H1 (cell line): ENCODE data around the gene RNF220. TPM values are rescaled to one million over a fixed set of nuclear protein-coding genes. Genes with fewer than 3 reads are reported as not detected.

ENCODE experiments used
- CTCF ChIA-PET: fragments of 300-600 bp; sonication (Branson Sonifier 250); formaldehyde crosslinking; loops from one replicate; lab custom pipeline; 2021; ENCODE audit not compliant: partially characterized antibody; lab: Charles Lee
- POLR2A ChIA-PET: fragments of 300-600 bp; sonication (Branson Sonifier 250); formaldehyde crosslinking; loops from one replicate; lab custom pipeline; 2021; ENCODE audit warnings: inconsistent platforms; ENCODE audit not compliant: partially characterized antibody; lab: Charles Lee
- DNase-seq, 2 experiments: peaks; one replicate each; pipeline versions ENCODE4 v3.0.0 to v3.0.0-alpha.2; 2010 to 2022; ENCODE audit warnings: low spot score in 2 of 2, low read depth in 1 of 2, mixed read lengths in 1 of 2
- FAIRE-seq: peaks from 2 replicates; lab custom pipeline; 2011; peaks lifted over from hg19 to GRCh38; lab: Jason Lieb, UNC
- H2AFZ ChIP-seq: 2 replicates; pipeline ENCODE4 v1.8.1; 2012; ENCODE audit warnings: low read length, inconsistent platforms
- H2AK5ac ChIP-seq: 2 replicates; pipeline ENCODE4 v1.6.1; 2013; ENCODE audit warnings: low read depth, low read length
- H2BK120ac ChIP-seq: replicated peaks from 2 replicates; pipeline ENCODE3; 2013; ENCODE audit warnings: low read depth, low read length, inconsistent platforms
- H2BK12ac ChIP-seq: 2 replicates; pipeline ENCODE4 v1.6.1; 2013; ENCODE audit warnings: low read depth, low read length
- H2BK15ac ChIP-seq: 2 replicates; pipeline ENCODE4 v1.6.1; 2013; ENCODE audit warnings: low read length
- H2BK20ac ChIP-seq: 2 replicates; pipeline ENCODE4 v1.6.1; 2013; ENCODE audit warnings: low read length
- H2BK5ac ChIP-seq: 2 replicates; pipeline ENCODE4 v1.6.1; 2013; ENCODE audit warnings: low read depth, low read length
- H3K14ac ChIP-seq: 2 replicates; pipeline ENCODE4 v1.6.1; 2013; ENCODE audit warnings: inconsistent platforms; ENCODE audit not compliant: insufficient read length
- H3K18ac ChIP-seq: 2 replicates; pipeline ENCODE4 v1.6.1; 2013; ENCODE audit warnings: low read length; ENCODE audit errors: extremely low read depth
- H3K23ac ChIP-seq: 2 replicates; pipeline ENCODE4 v1.6.1; 2013; ENCODE audit warnings: inconsistent platforms; ENCODE audit not compliant: insufficient read length
- H3K23me2 ChIP-seq: 2 replicates; pipeline ENCODE4 v1.6.1; 2013; ENCODE audit warnings: low read depth, low read length
- H3K27ac ChIP-seq: 2 replicates; pipeline ENCODE4 v1.6.1; 2011; ENCODE audit warnings: low read depth, low read length, inconsistent platforms
- H3K27me3 ChIP-seq, 4 experiments: replicated peaks in 1 of 4; 1 replicate in 1 of 4; 2 replicates in 3 of 4; pipeline versions ENCODE4 v1.6.1 to v1.8.1; 2011 to 2013; ENCODE audit warnings: low read length in 3 of 4, mild to moderate bottlenecking in 3 of 4, inconsistent platforms in 2 of 4, mixed read lengths in 2 of 4, moderate library complexity in 1 of 4; ENCODE audit not compliant: control insufficient read depth in 3 of 4, insufficient read depth in 3 of 4; ENCODE audit errors: extremely low read depth in 1 of 4
- H3K36me3 ChIP-seq, 4 experiments: 2 replicates each; pipeline versions ENCODE4 v1.6.1 to v1.8.1; 2011 to 2013; ENCODE audit warnings: mild to moderate bottlenecking in 4 of 4, low read length in 3 of 4, moderate library complexity in 2 of 4, control low read depth in 1 of 4, inconsistent platforms in 1 of 4; ENCODE audit not compliant: insufficient read depth in 4 of 4, control insufficient read depth in 2 of 4
- H3K4ac ChIP-seq: replicated peaks from 2 replicates; pipeline ENCODE3; 2013; ENCODE audit warnings: low read length, low read depth, mixed read lengths, inconsistent platforms; ENCODE audit not compliant: insufficient read length
- H3K4me1 ChIP-seq, 4 experiments: replicated peaks in 1 of 4; 1 replicate in 1 of 4; 2 replicates in 3 of 4; pipeline versions ENCODE4 v1.6.1 to v1.8.1; 2011 to 2013; ENCODE audit warnings: low read length in 3 of 4, inconsistent platforms in 2 of 4, mixed read lengths in 1 of 4; ENCODE audit not compliant: insufficient read depth in 4 of 4, control insufficient read depth in 3 of 4
- H3K4me2 ChIP-seq, 2 experiments: 2 replicates each; pipeline versions ENCODE4 v1.6.1 to v1.8.1; 2011 to 2013; ENCODE audit warnings: low read depth in 2 of 2, low read length in 2 of 2, control low read depth in 1 of 2, inconsistent platforms in 1 of 2, mild to moderate bottlenecking in 1 of 2; ENCODE audit not compliant: insufficient read depth in 1 of 2
- H3K4me3 ChIP-seq, 4 experiments: fragments of 200-600, 300-600 bp in 1 of 4; sonication (generic), shearing (Covaris generic), sonication (Bioruptor Twin) in 1 of 4; 2 replicates each; pipeline versions ENCODE4 v1.5.1 to v1.8.1; 2011 to 2016; ENCODE audit warnings: low read length in 4 of 4, low read depth in 3 of 4, control low read depth in 2 of 4, inconsistent platforms in 2 of 4, mild to moderate bottlenecking in 2 of 4, mixed read lengths in 1 of 4, moderate library complexity in 1 of 4; ENCODE audit not compliant: insufficient read depth in 2 of 4; ENCODE audit errors: extremely low read depth in 1 of 4
- H3K56ac ChIP-seq: replicated peaks from 2 replicates; pipeline ENCODE3; 2013; ENCODE audit warnings: low read depth, mild to moderate bottlenecking, mixed read lengths, low read length, inconsistent platforms; ENCODE audit not compliant: insufficient read length
- H3K79me1 ChIP-seq: 2 replicates; pipeline ENCODE4 v1.6.1; 2013; ENCODE audit warnings: low read depth, low read length, control low read depth
- H3K79me2 ChIP-seq, 2 experiments: 2 replicates each; pipeline versions ENCODE4 v1.6.1 to v1.8.1; 2012 to 2013; ENCODE audit warnings: low read length in 2 of 2, mild to moderate bottlenecking in 2 of 2, inconsistent platforms in 1 of 2; ENCODE audit not compliant: insufficient read depth in 2 of 2, control insufficient read depth in 1 of 2
- H3K9ac ChIP-seq, 4 experiments: replicated peaks in 1 of 4; 1 replicate in 1 of 4; 2 replicates in 3 of 4; pipeline versions ENCODE4 v1.6.1 to v1.8.1; 2011 to 2013; ENCODE audit warnings: low read depth in 3 of 4, low read length in 3 of 4, control low read depth in 2 of 4, mild to moderate bottlenecking in 2 of 4, moderate library complexity in 2 of 4, inconsistent platforms in 1 of 4; ENCODE audit errors: extremely low read depth in 1 of 4
- H3K9me3 ChIP-seq, 2 experiments: 2 replicates each; pipeline versions ENCODE4 v1.6.1 to v1.8.1; 2012 to 2013; ENCODE audit warnings: mild to moderate bottlenecking in 2 of 2, moderate library complexity in 2 of 2, control low read depth in 1 of 2, inconsistent platforms in 1 of 2, low read depth in 1 of 2, low read length in 1 of 2, mixed read lengths in 1 of 2; ENCODE audit not compliant: insufficient read depth in 2 of 2
- H4K20me1 ChIP-seq, 2 experiments: replicated peaks in 1 of 2; 2 replicates each; pipeline versions ENCODE3 to v1.8.1; 2011 to 2013; ENCODE audit warnings: inconsistent platforms in 2 of 2, low read length in 2 of 2, mild to moderate bottlenecking in 1 of 2; ENCODE audit not compliant: insufficient read depth in 2 of 2, control insufficient read depth in 1 of 2
- H4K5ac ChIP-seq: 2 replicates; pipeline ENCODE4 v1.6.1; 2013; ENCODE audit warnings: low read length, low read depth, mixed read lengths, inconsistent platforms; ENCODE audit not compliant: insufficient read length
- H4K8ac ChIP-seq: 2 replicates; pipeline ENCODE4 v1.8.0; 2013; ENCODE audit warnings: mild to moderate bottlenecking, moderate library complexity, low read length, inconsistent platforms; ENCODE audit not compliant: insufficient read depth; ENCODE audit errors: extremely low read depth
- H4K91ac ChIP-seq: replicated peaks from 2 replicates; pipeline ENCODE3; 2013; ENCODE audit warnings: low read length, mixed read lengths, inconsistent platforms; ENCODE audit not compliant: insufficient read length
- ATF3 ChIP-seq: IDR thresholded peaks from 2 replicates; pipeline ENCODE4 v1.6.1; 2011; ENCODE audit warnings: low read depth, mild to moderate bottlenecking, low read length; ENCODE audit not compliant: insufficient read depth
- BRCA1 ChIP-seq: IDR thresholded peaks from 2 replicates; pipeline ENCODE4 v1.6.1; 2012; ENCODE audit warnings: low read depth, low read length, improper control_type of control experiment
- CTCF ChIP-seq, 3 experiments: IDR thresholded peaks; 1 replicate in 2 of 3; 2 replicates in 1 of 3; pipeline versions ENCODE4 v1.5.1 to v1.6.1; 2011; ENCODE audit warnings: low read length in 3 of 3, mild to moderate bottlenecking in 3 of 3, inconsistent platforms in 2 of 3, low read depth in 1 of 3, moderate library complexity in 1 of 3; ENCODE audit not compliant: insufficient read depth in 1 of 3; ENCODE audit errors: control extremely low read depth in 1 of 3
- EZH2 ChIP-seq: fragments of 200-600 bp; sonication (generic); IDR thresholded peaks from 2 replicates; pipeline ENCODE4 v1.7.1; 2012; ENCODE audit warnings: low read depth, mild to moderate bottlenecking, moderate library complexity, low read length, inconsistent platforms; ENCODE audit not compliant: severe bottlenecking
- MAFK ChIP-seq: IDR thresholded peaks from 2 replicates; pipeline ENCODE4 v1.6.1; 2012; ENCODE audit warnings: low read depth, mild to moderate bottlenecking, improper control_type of control experiment, low read length
- SIN3A ChIP-seq, 2 experiments: IDR thresholded peaks in 1 of 2; conservative IDR thresholded peaks in 1 of 2; 2 replicates each; pipeline ENCODE4 v1.6.1; 2011 to 2012; ENCODE audit warnings: low read length in 2 of 2, improper control_type of control experiment in 1 of 2, low read depth in 1 of 2, mild to moderate bottlenecking in 1 of 2
- SIRT6 ChIP-seq: IDR thresholded peaks from one replicate; pipeline ENCODE4 v1.7.1; 2012; ENCODE audit warnings: low read length, inconsistent platforms
- SP1 ChIP-seq: IDR thresholded peaks from 2 replicates; pipeline ENCODE4 v1.6.1; 2011; ENCODE audit warnings: low read depth, low read length
- whole genome bisulfite sequencing, 2 experiments: shearing (Covaris generic) in 1 of 2; methylation state at CpG; one replicate each; pipeline versions ENCODE4 v1.1.6 to v1.1.7; 2013 to 2015; ENCODE audit warnings: low lambda C conversion rate in 2 of 2, mixed read lengths in 2 of 2, inconsistent platforms in 1 of 2, low coverage in 1 of 2, missing lambda C conversion rate in 1 of 2; ENCODE audit not compliant: insufficient replicate concordance in 2 of 2, insufficient coverage in 1 of 2, insufficient read length in 1 of 2; ENCODE audit errors: extremely low coverage in 1 of 2, missing lambda C conversion rate in 1 of 2; 5-methylcytosine and 5-hydroxymethylcytosine counted together
- polyA plus RNA-seq, 7 experiments: library from polyadenylated mRNA; depleted of rRNA in 3 of 7; stranded (reverse) in 5 of 7; unstranded in 2 of 7; fragments of >200 nt in 5 of 7; fragments of 200-250 nt in 2 of 7; gene quantifications; 1 replicate in 5 of 7; 2 replicates in 1 of 7; 4 replicates in 1 of 7; pipeline versions ENCODE4 v1.2.1 to v1.2.3, GENCODE V29; 2011 to 2013; ENCODE audit warnings: missing spikeins in 2 of 7, mixed read lengths in 2 of 7
- total RNA-seq: library from RNA; stranded (reverse); fragmentation: NEBNext Ultra II Directional; extraction: Animal tissue kit (Norgen Biotek cat#: 25700); gene quantifications from 2 replicates; pipeline ENCODE4 v1.2.1, GENCODE V29; 2021

The RNF220 gene
- total and polyA plus RNA-seq, 2 of the 8 experiments (the other 6 are each of a cell fraction or from before 2014, with no cell fraction given): 123 to 160 TPM

- DNase-seq: no peak
- TF ChIP-seq SIN3A (conservative IDR thresholded peaks at IDR 0.05 in 1 of 2, IDR thresholded peaks at IDR 0.05 in 1 of 2; ENCODE audit: low read depth in 1 of 2, low read length in 2 of 2) (no peak), BRCA1 (no peak), SP1 (no peak), SIRT6 (no peak), ATF3 (no peak), MAFK (no peak), EZH2 (no peak), CTCF (IDR thresholded peaks at IDR 0.05; ENCODE audit: control extremely low read depth in 1 of 3, insufficient read depth in 1 of 3, low read depth in 1 of 3, low read length in 3 of 3) (no peak)
Measured at GRCh38 chr1:44355582-44356305, 49.3 kb upstream of the RNF220 start.

More at GRCh38 chr1:44355582-44356305, 49.3 kb upstream of the RNF220 start:
- Histone ChIP-seq H3K36me3 (peaks cover 0 to 2% (median 0%) of the 10 kb centered on the region in 4 experiments; a peak in 1 of 8 replicates), H4K8ac (no peak overlapping the region), H3K9ac (no peak overlapping the region), H3K79me1 (peaks cover 8% of the 10 kb centered on the region), H3K18ac (no peak overlapping the region; the same call in 1 of the 2 replicates), H2BK5ac (no peak overlapping the region), H2BK20ac (no peak overlapping the region), H3K27ac (no peak overlapping the region), H2BK15ac (no peak overlapping the region), H2AK5ac (no peak overlapping the region), H3K4me1 (peaks cover 0 to 15% (median 8%) of the 10 kb centered on the region in 4 experiments; a peak in 6 of 7 replicates), H3K4me2 (peak overlapping the region; percentile 47 to 87), H3K27me3 (no peaks in the 10 kb centered on the region), H2BK120ac (no peak overlapping the region), H3K79me2 (peaks cover 0 to 34% of the 10 kb centered on the region in 2 experiments; a peak in 3 of 4 replicates), H4K91ac (no peak overlapping the region), H4K5ac (no peak overlapping the region), H2AFZ (peak overlapping the region; percentile 98), H4K20me1 (no peaks in the 10 kb centered on the region), H3K56ac (no peak overlapping the region), H2BK12ac (no peak overlapping the region), H3K4ac (no peak overlapping the region), H3K14ac (no peak overlapping the region), H3K4me3 (peak overlapping the region in 3 of 4 experiments; percentile 4 to 90 (median 84); a peak in 4 of 8 replicates), H3K23ac (no peak overlapping the region), H3K9me3 (no peaks in the 10 kb centered on the region), H3K23me2 (peaks cover 2% of the 10 kb centered on the region; the same call in 1 of the 2 replicates)
- ChIA-PET CTCF (interaction anchor here (0.9 to 8.9 kb wide), 4 partner anchors 18 to 362 kb away, joined by 3 to 44 read pairs (median 7); no protein-coding TSS in a partner anchor), POLR2A (interaction anchor here (1.5 kb wide), 1 partner anchor 18 kb away, joined by 4 read pairs; no protein-coding TSS in a partner anchor)
- 70% methylated on average over 12 of the region's 12 CpGs; no CpG with 5 or more reads in 1 of the 2 experiments for WGBS, 2 experiments
- FAIRE-seq: no peak
